GM19035 (cell line): ENCODE results near the gene STH.

Source experiments
- ATAC-seq: cut with Tn5 transposase; IDR thresholded peaks from one replicate; pipeline ENCODE4 v1.9.1; 2021; ENCODE audit not compliant: unreplicated experiment

STH gene

DNA sequence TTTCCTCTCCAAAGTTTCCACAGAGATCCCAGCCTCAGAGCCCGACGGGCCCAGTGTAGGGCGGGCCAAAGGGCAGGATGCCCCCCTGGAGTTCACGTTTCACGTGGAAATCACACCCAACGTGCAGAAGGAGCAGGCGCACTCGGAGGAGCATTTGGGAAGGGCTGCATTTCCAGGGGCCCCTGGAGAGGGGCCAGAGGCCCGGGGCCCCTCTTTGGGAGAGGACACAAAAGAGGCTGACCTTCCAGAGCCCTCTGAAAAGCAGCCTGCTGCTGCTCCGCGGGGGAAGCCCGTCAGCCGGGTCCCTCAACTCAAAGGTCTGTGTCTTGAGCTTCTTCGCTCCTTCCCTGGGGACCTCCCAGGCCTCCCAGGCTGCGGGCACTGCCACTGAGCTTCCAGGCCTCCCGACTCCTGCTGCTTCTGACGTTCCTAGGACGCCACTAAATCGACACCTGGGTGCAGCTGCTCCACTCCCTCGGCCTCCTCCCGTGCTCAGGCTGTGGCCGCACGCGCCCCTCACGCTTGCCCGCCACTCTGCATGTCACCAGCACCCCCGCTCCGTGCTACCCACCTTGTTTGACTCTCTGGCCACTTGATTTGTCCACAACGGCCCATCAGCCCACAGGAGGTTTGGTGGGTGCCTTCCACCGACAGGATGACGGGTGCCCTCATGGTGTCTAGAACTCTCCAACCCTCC is 15.3 kb upstream of the STH start:
- no peak for ATAC-seq

DNA sequence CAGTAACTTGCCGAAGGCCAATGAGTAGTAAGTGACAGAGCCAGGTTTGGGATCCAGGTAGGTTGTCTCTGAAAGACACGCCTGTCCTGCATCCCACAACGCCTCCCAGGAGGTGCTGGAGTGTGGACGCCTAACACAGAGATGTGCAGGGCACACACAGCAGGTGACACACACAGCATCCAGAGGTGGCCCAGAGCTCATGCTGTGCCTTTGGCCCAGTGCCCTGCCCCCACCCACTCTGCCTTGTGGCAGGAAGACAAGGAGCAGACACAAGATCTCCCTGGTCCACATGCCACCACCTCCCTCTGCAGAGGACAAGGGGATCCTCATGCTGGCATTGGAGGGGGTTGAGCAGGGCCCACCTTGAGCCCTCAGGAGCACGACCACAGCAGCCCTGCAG is 14.7 kb upstream of the STH start:
- ATAC-seq = no peak

DNA sequence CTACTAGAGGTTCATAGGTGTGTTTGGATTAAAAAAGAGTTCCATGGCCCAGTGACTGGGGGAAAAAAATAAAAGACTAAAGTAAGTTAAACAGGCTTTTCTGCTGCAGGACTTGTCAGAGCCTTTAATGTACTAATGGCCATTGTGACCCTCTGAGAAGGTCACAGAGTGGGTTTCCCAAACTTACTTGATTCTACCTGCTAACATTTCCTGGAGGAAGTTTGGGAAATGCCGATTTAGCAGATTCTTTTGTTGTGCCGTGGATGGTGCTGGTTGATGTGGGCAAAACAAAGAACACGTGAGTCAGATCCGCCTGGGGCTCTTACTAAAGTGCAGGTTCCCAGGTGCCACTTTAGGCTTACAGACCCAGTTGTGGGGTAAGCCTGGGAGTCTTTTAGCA is 13.6 kb upstream of the STH start:
- no peak for ATAC-seq

DNA sequence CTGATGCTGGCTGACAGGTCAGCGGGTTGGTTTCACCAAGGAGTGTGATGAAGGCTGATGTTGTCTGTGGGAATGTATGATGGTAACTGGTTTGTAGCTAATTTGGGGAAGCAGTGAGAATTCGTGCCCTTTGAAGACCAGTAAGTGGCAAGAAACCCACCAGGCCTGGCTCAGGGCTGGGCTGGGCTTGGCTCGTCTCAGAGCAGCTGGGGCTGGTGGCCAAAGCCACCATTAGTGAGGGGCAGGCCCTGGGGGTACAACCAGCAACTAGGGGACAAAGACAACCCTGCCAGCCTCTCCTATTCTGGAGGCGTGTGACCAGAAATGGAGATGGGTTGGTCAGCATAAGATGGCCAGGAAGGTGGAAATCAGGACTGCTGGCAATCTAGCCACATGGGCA is 13.0 kb upstream of the STH start:
- ATAC-seq = no peak

DNA sequence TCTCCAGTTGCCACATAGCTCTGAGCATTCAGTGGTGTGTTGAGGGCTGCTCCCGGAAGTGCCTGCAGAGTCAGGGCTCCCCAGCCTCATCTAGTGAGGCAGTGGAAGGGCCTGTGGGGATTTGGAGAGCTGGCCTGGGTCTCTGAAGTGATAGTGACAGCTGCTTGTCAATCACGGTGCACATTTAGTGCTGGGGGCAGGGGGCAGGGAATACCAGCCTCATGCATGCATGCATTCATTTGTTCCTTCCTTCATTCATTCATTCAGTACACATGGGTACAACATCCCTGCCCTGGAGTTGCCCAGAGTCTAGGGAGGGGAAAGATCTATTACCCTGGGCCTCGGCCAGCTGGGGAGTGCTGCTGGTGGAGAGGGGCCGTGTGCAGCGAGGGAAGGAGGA is 11.3 kb upstream of the STH start:
- no peak for ATAC-seq

DNA sequence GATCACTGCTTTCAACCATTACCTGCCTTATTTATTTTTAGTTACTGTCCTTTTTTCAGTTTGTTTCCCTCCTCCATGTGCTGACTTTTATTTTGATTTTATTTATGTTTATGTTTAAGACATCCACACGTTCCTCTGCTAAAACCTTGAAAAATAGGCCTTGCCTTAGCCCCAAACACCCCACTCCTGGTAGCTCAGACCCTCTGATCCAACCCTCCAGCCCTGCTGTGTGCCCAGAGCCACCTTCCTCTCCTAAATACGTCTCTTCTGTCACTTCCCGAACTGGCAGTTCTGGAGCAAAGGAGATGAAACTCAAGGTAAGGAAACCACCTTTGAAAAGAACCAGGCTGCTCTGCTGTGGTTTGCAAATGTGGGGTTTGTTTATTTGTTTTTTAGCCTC is 9.3 kb upstream of the STH start:
- no peak for ATAC-seq

DNA sequence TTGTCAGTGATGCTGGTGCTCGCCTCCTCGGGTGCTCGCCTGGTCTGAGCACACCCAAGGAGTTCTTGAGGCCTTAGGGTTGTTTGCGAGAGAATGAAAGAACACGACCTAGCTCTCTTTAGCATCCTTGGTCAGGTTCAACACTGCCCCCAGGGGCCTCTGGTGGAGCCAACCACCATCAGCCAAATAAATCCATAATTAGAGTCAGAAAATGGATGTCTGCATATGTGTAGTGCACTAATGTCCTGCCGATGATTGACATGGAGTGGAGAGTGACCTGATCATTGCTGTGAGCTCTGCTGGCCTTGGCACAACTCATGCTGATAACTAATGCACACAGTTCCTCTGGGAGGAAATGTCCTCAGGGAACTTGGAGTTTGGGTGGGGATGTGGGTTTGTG is 8.2 kb upstream of the STH start:
- no peak for ATAC-seq

DNA sequence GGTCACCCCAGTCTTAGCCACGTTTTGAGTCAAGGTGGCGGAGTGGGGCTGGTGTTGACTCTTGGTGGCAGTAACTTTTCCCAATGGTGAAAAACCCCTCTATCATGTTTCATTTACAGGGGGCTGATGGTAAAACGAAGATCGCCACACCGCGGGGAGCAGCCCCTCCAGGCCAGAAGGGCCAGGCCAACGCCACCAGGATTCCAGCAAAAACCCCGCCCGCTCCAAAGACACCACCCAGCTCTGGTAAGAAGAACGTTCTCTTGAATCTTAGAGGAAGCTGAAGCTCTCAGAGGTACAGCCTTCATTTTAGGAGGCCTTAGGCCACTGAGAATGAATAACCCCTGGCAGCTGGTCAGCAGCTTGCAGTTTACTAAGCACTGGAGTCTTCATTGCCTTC is 7.7 kb upstream of the STH start:
- ATAC-seq = no peak

DNA sequence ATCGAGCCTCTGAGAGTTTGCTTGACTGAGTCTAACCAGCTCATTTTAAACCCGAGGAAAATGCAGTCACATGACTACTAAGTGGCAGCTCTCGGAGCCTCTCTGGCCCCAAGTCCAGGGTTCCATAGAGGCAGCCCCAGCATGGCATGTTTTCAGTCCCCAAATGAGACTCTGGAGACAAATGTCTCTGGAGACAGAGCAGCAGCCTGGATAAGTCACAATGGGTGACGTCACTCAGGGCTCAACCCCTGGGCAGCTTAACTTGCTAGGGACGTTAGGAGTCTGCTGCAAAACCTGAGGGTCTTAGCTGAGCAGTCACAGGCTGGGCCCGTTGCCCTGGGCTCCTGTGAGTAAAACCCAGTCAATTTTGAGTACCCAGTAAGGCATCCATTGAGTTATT is 6.9 kb upstream of the STH start:
- no peak for ATAC-seq

DNA sequence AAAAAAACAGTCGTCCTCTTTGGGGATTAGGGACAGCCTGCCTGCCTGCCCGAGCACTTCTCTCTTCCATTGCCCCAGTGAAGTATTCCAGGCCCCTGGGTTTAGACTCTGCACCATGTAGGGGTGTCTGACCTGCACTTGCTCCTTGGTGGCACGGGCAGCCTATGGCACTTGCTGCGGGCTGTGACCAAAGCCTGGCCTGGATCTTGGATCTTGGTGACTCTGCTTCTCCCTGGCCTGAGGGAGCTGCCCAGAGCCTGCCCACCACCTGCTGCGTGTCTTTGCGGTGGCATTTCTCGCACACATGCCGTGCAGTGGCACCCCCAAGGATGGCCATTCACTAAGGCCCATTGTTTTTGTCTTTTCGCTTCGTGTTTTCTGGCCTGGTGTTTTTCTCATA is 6.1 kb upstream of the STH start:
- ATAC-seq = no peak

DNA sequence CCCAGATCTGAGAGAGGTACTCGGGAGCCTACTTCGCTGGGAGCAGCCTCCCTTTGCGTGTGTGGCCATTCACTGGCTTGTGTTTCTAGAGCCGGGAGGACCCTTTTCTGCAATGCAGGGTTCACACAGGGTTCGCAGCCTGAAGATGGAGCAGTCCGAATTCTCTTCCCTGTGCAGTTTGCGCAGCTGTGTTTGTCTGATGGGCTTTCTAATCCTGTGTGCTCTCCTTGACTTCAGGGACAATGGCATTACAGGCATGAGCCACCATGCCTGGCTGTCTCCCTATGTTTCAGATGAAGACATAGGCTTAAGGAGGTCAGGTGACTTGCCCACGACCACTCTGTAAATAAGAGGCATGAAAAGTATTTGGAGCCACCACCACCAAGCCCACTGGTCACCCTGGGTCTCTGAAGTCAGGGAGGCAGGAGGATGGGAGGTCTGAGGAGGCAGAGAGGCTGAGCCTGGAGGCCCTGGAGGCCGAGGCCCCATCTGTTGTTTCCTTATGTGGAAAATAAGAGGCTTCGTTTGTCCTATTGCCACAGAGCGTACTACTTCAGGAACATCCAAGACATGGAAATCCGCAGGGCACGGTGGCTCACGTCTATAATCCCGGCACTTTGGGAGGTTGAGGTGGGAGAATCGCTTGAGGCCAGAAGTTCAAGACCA is 5.0 kb upstream of the STH start:
- no peak for ATAC-seq

DNA sequence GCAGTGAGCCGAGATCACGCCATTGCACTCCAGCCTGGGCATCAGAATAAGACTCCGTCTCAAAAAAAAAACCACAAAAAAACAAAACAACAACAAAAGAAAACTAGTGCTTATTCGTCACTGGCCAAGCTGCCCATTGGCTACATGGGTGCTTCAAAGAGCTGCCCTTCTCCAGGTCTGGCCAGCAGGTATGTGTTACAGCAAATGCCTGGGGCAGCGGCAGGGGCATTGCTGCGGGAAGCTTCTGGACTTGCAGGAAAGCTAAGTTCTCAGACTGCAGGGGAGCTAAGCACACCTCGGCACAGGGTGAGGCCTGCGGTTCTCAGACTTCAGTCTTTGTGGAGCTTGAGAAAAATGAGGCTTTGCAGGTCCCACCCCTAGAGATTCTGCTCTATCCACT is 4.1 kb upstream of the STH start:
- ATAC-seq = no peak

DNA sequence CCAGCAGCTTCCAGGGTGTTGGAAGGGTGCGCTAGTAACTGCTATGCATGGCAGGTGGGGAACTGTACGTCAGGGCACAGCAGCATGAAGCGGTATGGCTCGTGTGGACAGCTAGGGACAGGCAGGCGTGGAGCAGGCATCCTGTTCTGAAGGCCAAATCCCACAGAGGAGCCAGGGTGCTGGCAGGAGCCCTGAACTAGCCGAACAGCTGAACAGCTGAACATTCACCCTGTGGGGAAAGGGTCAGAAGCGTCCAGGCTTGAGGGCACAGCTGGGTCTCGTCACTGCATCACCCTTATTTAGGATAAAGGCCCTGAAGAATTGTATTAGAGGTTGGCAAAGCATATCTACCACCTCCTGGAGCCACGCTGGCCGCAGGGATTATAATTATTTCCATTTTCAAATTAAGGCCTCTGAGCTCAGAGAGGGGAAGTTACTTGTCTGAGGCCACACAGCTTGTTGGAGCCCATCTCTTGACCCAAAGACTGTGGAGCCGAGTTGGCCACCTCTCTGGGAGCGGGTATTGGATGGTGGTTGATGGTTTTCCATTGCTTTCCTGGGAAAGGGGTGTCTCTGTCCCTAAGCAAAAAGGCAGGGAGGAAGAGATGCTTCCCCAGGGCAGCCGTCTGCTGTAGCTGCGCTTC is 3.3 kb upstream of the STH start:
- ATAC-seq = no peak

DNA sequence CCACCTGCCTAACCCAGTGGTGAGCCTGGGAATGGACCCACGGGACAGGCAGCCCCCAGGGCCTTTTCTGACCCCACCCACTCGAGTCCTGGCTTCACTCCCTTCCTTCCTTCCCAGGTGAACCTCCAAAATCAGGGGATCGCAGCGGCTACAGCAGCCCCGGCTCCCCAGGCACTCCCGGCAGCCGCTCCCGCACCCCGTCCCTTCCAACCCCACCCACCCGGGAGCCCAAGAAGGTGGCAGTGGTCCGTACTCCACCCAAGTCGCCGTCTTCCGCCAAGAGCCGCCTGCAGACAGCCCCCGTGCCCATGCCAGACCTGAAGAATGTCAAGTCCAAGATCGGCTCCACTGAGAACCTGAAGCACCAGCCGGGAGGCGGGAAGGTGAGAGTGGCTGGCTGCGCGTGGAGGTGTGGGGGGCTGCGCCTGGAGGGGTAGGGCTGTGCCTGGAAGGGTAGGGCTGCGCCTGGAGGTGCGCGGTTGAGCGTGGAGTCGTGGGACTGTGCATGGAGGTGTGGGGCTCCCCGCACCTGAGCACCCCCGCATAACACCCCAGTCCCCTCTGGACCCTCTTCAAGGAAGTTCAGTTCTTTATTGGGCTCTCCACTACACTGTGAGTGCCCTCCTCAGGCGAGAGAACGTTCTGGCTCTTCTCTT is 2.6 kb upstream of the STH start:
- no peak for ATAC-seq

DNA sequence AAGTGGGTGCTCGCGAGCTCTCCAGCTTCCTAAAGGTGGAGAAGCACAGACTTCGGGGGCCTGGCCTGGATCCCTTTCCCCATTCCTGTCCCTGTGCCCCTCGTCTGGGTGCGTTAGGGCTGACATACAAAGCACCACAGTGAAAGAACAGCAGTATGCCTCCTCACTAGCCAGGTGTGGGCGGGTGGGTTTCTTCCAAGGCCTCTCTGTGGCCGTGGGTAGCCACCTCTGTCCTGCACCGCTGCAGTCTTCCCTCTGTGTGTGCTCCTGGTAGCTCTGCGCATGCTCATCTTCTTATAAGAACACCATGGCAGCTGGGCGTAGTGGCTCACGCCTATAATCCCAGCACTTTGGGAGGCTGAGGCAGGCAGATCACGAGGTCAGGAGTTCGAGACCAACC is 1.9 kb upstream of the STH start:
- no peak for ATAC-seq

DNA sequence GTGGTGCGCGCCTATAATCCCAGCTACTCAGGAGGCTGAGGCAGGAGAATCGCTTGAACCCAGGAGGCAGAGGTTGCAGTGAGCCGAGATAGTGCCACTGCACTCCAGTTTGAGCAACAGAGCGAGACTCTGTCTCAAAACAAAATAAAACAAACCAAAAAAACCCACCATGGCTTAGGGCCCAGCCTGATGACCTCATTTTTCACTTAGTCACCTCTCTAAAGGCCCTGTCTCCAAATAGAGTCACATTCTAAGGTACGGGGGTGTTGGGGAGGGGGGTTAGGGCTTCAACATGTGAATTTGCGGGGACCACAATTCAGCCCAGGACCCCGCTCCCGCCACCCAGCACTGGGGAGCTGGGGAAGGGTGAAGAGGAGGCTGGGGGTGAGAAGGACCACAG is 1.4 kb upstream of the STH start:
- ATAC-seq = no peak

DNA sequence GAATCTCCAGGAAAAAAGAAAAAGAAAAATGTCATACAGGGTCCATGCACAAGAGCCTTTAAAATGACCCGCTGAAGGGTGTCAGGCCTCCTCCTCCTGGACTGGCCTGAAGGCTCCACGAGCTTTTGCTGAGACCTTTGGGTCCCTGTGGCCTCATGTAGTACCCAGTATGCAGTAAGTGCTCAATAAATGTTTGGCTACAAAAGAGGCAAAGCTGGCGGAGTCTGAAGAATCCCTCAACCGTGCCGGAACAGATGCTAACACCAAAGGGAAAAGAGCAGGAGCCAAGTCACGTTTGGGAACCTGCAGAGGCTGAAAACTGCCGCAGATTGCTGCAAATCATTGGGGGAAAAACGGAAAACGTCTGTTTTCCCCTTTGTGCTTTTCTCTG is 845 bp downstream of the STH start:
- no peak for ATAC-seq

DNA sequence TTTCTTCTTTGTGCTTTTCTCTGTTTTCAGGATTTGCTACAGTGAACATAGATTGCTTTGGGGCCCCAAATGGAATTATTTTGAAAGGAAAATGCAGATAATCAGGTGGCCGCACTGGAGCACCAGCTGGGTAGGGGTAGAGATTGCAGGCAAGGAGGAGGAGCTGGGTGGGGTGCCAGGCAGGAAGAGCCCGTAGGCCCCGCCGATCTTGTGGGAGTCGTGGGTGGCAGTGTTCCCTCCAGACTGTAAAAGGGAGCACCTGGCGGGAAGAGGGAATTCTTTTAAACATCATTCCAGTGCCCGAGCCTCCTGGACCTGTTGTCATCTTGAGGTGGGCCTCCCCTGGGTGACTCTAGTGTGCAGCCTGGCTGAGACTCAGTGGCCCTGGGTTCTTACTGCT is 1.2 kb downstream of the STH start:
- ATAC-seq = no peak

DNA sequence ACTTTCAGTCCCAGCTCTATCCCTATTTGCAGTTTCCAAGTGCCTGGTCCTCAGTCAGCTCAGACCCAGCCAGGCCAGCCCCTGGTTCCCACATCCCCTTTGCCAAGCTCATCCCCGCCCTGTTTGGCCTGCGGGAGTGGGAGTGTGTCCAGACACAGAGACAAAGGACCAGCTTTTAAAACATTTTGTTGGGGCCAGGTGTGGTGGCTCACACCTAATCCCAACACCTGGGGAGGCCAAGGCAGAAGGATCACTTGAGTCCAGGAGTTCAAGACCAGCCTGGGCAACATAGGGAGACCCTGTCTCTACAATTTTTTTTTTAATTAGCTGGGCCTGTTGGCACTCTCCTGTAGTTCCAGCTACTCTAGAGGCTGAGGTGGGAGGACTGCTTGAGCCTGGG is 1.7 kb downstream of the STH start:
- no peak for ATAC-seq

DNA sequence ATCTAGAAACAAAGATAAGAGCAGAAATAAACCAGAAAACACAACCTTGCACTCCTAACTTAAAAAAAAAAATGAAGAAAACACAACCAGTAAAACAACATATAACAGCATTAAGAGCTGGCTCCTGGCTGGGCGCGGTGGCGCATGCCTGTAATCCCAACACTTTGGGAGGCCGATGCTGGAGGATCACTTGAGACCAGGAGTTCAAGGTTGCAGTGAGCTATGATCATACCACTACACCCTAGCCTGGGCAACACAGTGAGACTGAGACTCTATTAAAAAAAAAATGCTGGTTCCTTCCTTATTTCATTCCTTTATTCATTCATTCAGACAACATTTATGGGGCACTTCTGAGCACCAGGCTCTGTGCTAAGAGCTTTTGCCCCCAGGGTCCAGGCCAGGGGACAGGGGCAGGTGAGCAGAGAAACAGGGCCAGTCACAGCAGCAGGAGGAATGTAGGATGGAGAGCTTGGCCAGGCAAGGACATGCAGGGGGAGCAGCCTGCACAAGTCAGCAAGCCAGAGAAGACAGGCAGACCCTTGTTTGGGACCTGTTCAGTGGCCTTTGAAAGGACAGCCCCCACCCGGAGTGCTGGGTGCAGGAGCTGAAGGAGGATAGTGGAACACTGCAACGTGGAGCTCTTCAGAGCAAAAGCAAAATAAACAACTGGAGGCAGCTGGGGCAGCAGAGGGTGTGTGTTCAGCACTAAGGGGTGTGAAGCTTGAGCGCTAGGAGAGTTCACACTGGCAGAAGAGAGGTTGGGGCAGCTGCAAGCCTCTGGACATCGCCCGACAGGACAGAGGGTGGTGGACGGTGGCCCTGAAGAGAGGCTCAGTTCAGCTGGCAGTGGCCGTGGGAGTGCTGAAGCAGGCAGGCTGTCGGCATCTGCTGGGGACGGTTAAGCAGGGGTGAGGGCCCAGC is 2.6 kb downstream of the STH start:
- ATAC-seq = no peak

DNA sequence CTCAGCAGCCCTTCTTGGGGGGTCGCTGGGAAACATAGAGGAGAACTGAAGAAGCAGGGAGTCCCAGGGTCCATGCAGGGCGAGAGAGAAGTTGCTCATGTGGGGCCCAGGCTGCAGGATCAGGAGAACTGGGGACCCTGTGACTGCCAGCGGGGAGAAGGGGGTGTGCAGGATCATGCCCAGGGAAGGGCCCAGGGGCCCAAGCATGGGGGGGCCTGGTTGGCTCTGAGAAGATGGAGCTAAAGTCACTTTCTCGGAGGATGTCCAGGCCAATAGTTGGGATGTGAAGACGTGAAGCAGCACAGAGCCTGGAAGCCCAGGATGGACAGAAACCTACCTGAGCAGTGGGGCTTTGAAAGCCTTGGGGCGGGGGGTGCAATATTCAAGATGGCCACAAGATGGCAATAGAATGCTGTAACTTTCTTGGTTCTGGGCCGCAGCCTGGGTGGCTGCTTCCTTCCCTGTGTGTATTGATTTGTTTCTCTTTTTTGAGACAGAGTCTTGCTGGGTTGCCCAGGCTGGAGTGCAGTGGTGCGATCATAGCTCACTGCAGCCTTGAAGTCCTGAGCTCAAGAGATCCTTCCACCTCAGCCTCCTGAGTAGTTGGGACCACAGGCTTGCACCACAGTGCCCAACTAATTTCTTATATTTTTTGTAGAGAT is 3.4 kb downstream of the STH start:
- peak; percentile 50 for ATAC-seq
